GM19467 (cell line): ENCODE data around the gene RHEB.

Experiments used
- ATAC-seq: cut with Tn5 transposase; IDR thresholded peaks from one replicate; pipeline ENCODE4 v1.9.1; 2021; ENCODE audit warnings: mild to moderate bottlenecking, moderate library complexity; ENCODE audit not compliant: unreplicated experiment

The RHEB gene

GRCh38 chr7:151433721-151434400 lies 85.8 kb downstream of the RHEB start:
- ATAC-seq = no peak

- no peak for ATAC-seq
These were observed 86.8 kb downstream of the RHEB start for GRCh38 chr7:151432658-151433521.

- no peak for ATAC-seq
These were observed 87.9 kb downstream of the RHEB start for GRCh38 chr7:151431768-151432311.

GRCh38 chr7:151431281-151431767 lies 88.4 kb downstream of the RHEB start:
- no peak for ATAC-seq

GRCh38 chr7:151430391-151431205 lies 89.1 kb downstream of the RHEB start:
- no peak for ATAC-seq

GRCh38 chr7:151429560-151430331 lies 89.9 kb downstream of the RHEB start:
- ATAC-seq = no peak

- ATAC-seq = no peak
These were observed 90.5 kb downstream of the RHEB start for GRCh38 chr7:151429237-151429559.

GRCh38 chr7:151428378-151429236 lies 91.1 kb downstream of the RHEB start:
- ATAC-seq = no peak

- ATAC-seq = no peak
These were observed 91.9 kb downstream of the RHEB start for GRCh38 chr7:151427705-151428377.

GRCh38 chr7:151426904-151427704 lies 92.6 kb downstream of the RHEB start:
- ATAC-seq = no peak

GRCh38 chr7:151426441-151426903 lies 93.2 kb downstream of the RHEB start:
- ATAC-seq = no peak

- ATAC-seq = no peak
These were observed 93.8 kb downstream of the RHEB start for GRCh38 chr7:151425670-151426440.

GRCh38 chr7:151424799-151425198 lies 94.9 kb downstream of the RHEB start:
- ATAC-seq = no peak

GRCh38 chr7:151423936-151424335 lies 95.8 kb downstream of the RHEB start:
- ATAC-seq = no peak

- ATAC-seq = no peak
These were observed 96.5 kb downstream of the RHEB start for GRCh38 chr7:151423226-151423625.

GRCh38 chr7:151422212-151422611 lies 97.5 kb downstream of the RHEB start:
- no peak for ATAC-seq

GRCh38 chr7:151420144-151420543 lies 99.6 kb downstream of the RHEB start:
- no peak for ATAC-seq
